Measurements from ENCODE around the gene EML1. TPM values are rescaled to one million over a fixed set of nuclear protein-coding genes. Genes with fewer than 3 reads are reported as not detected.

The EML1 gene
- total and polyA plus RNA-seq, 2 of the 13 experiments (the other 11 are each of a cell fraction or from before 2014, with no cell fraction given), result 0.59 to 1.7 TPM

DNA sequence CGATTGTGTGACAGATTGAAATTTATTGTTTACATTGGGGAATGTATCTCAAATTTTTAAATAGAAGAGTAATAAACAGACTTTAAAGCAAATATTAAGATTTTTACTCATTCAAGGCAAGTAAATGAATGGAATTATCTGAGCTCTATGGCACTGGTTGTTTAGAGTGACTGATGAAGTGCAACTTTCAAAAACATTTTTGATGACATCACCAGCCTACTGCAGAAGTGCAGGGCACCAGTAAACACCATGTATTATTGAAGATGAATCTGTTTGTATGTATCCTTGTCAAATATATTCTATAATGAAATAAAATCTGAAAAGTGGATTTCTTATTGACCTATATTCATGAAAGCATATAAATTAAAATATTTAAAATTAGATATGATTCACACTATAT, 148.0 kb downstream of the EML1 start:
- Histone ChIP-seq H3K79me2 (ENCODE audit: insufficient read depth, low read length) (no peaks in the 10 kb centered on the region), H3K4me2 (ENCODE audit: low read depth, low read length) (no peak overlapping the region), H3K4me3 (replicated peaks in 1 of 3; ENCODE audit: insufficient read depth in 1 of 3, low read depth in 2 of 3, low read length in 3 of 3) (no peak overlapping the region), H3K9ac (ENCODE audit: insufficient read depth, low read depth, low read length) (no peak overlapping the region), H3K27me3 (ENCODE audit: control insufficient read depth in 1 of 2, insufficient read depth in 2 of 2, low read length in 2 of 2) (no peaks in the 10 kb centered on the region), H3K27ac (ENCODE audit: extremely low read length, insufficient read depth, low read length) (no peak overlapping the region), H3K9me3 (ENCODE audit: low read length) (no peaks in the 10 kb centered on the region), H4K20me1 (ENCODE audit: insufficient read depth, low read length) (no peaks in the 10 kb centered on the region), H3K4me1 (ENCODE audit: insufficient read depth, low read length) (peaks cover 28% of the 10 kb centered on the region), H2AFZ (ENCODE audit: low read length) (no peak overlapping the region), H3K36me3 (replicated peaks in 1 of 2; ENCODE audit: control insufficient read depth in 1 of 2, insufficient read depth in 2 of 2, low read length in 2 of 2) (no peaks in the 10 kb centered on the region)
- ChIA-PET POLR2A (no interaction called here), CTCF (ENCODE audit: low intra/inter-chr PET ratio, low total read pairs) (no interaction called here)
- no peak for FAIRE-seq
- in situ Hi-C loops (cut with HindIII; ENCODE audit: extremely low pct_ligation_motif_present, low pct_unique_long_range_greater_than_20kb) (no loop called here), intact Hi-C loops (cut with micrococcal nuclease; ENCODE audit: unreplicated experiment) (no loop called here)
- no peak for DNase-seq (ENCODE audit: low spot score)
- ATAC-seq, result no peak
- no TSS peak for BruUV-seq (replicated peaks)
- 21% methylated on average over 1 of the region's 1 CpG for WGBS (ENCODE audit: low lambda C conversion rate)
- TF ChIP-seq ATF7 (IDR thresholded peaks at IDR 0.05) (peak; percentile 71), ATF7 (CRISPR knock-in tag; IDR thresholded peaks at IDR 0.05) (no peak), ZFP41 (CRISPR knock-in tag; IDR thresholded peaks at IDR 0.05; ENCODE audit: borderline replicate concordance) (no peak), CREB1 (IDR thresholded peaks at IDR 0.05) (0 out of 2 replicates have a peak, but pooled peaks have one; percentile 28), CREB1 (CRISPR knock-in tag; IDR thresholded peaks at IDR 0.05) (no peak)

DNA sequence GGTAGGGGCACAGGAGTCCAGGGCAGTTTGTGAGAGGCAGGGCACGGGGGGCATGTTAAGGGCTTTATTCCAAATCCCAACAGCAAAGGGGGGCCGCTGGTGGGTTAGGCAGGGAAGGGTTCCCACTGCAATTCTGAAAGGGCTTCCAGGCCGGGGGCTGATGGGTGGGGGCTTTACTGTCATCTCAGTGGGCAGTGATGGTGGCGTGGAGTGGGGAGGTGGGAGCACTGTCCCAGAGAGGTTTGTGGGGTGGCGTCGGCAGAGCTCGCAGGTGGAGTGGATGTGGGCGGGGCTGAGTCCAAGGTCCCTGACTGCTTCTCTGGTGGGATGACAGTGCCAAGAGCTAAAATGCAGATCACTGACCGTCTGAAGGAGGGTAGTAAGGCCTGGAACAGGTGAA, 150.4 kb downstream of the EML1 start:
- peaks cover 48% of the 10 kb centered on the region for H3K4me1 ChIP-seq (ENCODE audit: insufficient read depth, low read length)
- H3K36me3 ChIP-seq (replicated peaks in 1 of 2; ENCODE audit: control insufficient read depth in 1 of 2, insufficient read depth in 2 of 2, low read length in 2 of 2), result no peaks in the 10 kb centered on the region
- H2AFZ ChIP-seq (ENCODE audit: low read length), result no peak overlapping the region
- H3K9me3 ChIP-seq (ENCODE audit: low read length), result no peaks in the 10 kb centered on the region
- peak overlapping the region; percentile 58; the same call in 1 of the 2 replicates for H3K4me2 ChIP-seq (ENCODE audit: low read depth, low read length)
- no peaks in the 10 kb centered on the region for H4K20me1 ChIP-seq (ENCODE audit: insufficient read depth, low read length)
- no peaks in the 10 kb centered on the region for H3K79me2 ChIP-seq (ENCODE audit: insufficient read depth, low read length)
- no peak overlapping the region for H3K27ac ChIP-seq (ENCODE audit: extremely low read length, insufficient read depth, low read length)
- no peaks in the 10 kb centered on the region for H3K27me3 ChIP-seq (ENCODE audit: control insufficient read depth in 1 of 2, insufficient read depth in 2 of 2, low read length in 2 of 2)
- no TSS peak for BruUV-seq (replicated peaks)
- in situ Hi-C loops (cut with HindIII; ENCODE audit: extremely low pct_ligation_motif_present, low pct_unique_long_range_greater_than_20kb), result no loop called here
- WGBS (ENCODE audit: low lambda C conversion rate), result 56% methylated on average over 7 of the region's 9 CpGs
- FAIRE-seq (no peak), ATAC-seq (no peak), DNase-seq (ENCODE audit: low spot score) (no peak)
- 0 out of 6 replicates have a peak overlapping the region, but pooled peaks of 1 of the 3 experiments have one; percentile 11 for H3K4me3 ChIP-seq (replicated peaks in 1 of 3; ENCODE audit: insufficient read depth in 1 of 3, low read depth in 2 of 3, low read length in 3 of 3)
- H3K9ac ChIP-seq (ENCODE audit: insufficient read depth, low read depth, low read length), result no peak overlapping the region
- intact Hi-C loops (cut with micrococcal nuclease; ENCODE audit: unreplicated experiment), result no loop called here
- ChIA-PET CTCF (ENCODE audit: low intra/inter-chr PET ratio, low total read pairs) (no interaction called here), POLR2A (no interaction called here)
- TF ChIP-seq EHMT2 (IDR thresholded peaks at IDR 0.05; ENCODE audit: borderline replicate concordance, low read depth, low read length) (no peak), JARID2 (CRISPR knock-in tag; IDR thresholded peaks at IDR 0.05; ENCODE audit: insufficient replicate concordance) (no peak), ZNF737 (CRISPR knock-in tag; IDR thresholded peaks at IDR 0.05; ENCODE audit: borderline replicate concordance) (no peak), MYNN (CRISPR knock-in tag; IDR thresholded peaks at IDR 0.05; ENCODE audit: low read depth) (no peak), GTF3A (CRISPR knock-in tag; conservative IDR thresholded peaks at IDR 0.05) (no peak), ZNF878 (CRISPR knock-in tag; IDR thresholded peaks at IDR 0.05) (no peak), ZFP36 (IDR thresholded peaks at IDR 0.05; ENCODE audit: borderline replicate concordance, low read depth, low read length, partially characterized antibody) (no peak), ZNF317 (CRISPR knock-in tag; IDR thresholded peaks at IDR 0.05) (no peak), SRSF9 (IDR thresholded peaks at IDR 0.05; ENCODE audit: borderline replicate concordance, insufficient read depth, low read depth, low read length, poor library complexity, severe bottlenecking) (no peak)
- TF ChIP-seq, protein P1, sequence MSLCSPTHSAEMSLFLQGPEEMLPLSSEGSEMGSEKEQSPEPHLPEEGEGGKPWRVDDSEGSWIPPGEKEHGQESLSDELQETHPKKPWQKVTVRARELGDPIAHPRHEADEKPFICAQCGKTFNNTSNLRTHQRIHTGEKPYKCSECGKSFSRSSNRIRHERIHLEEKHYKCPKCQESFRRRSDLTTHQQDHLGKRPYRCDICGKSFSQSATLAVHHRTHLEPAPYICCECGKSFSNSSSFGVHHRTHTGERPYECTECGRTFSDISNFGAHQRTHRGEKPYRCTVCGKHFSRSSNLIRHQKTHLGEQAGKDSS (CRISPR knock-in tag; IDR thresholded peaks at IDR 0.05; ENCODE audit: borderline replicate concordance, low read depth), result no peak
- TF ChIP-seq, protein P2, sequence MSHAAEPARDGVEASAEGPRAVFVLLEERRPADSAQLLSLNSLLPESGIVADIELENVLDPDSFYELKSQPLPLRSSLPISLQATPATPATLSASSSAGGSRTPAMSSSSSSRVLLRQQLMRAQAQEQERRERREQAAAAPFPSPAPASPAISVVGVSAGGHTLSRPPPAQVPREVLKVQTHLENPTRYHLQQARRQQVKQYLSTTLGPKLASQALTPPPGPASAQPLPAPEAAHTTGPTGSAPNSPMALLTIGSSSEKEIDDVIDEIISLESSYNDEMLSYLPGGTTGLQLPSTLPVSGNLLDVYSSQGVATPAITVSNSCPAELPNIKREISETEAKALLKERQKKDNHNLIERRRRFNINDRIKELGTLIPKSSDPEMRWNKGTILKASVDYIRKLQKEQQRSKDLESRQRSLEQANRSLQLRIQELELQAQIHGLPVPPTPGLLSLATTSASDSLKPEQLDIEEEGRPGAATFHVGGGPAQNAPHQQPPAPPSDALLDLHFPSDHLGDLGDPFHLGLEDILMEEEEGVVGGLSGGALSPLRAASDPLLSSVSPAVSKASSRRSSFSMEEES (CRISPR knock-in tag; IDR thresholded peaks at IDR 0.05), result no peak
- TF ChIP-seq, protein P3, sequence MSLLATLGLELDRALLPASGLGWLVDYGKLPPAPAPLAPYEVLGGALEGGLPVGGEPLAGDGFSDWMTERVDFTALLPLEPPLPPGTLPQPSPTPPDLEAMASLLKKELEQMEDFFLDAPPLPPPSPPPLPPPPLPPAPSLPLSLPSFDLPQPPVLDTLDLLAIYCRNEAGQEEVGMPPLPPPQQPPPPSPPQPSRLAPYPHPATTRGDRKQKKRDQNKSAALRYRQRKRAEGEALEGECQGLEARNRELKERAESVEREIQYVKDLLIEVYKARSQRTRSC (CRISPR knock-in tag; IDR thresholded peaks at IDR 0.05; ENCODE audit: low read depth), result no peak
